C4-2B (cell line): ENCODE measurements around the gene EHHADH.

ENCODE experiments used
- CTCF ChIP-seq: fragments of 450-650 bp; conservative IDR thresholded peaks from 2 replicates; pipeline ENCODE4 v1.5.1; 2017; ENCODE audit warnings: mild to moderate bottlenecking
- ZFX ChIP-seq: fragments of 450-650 bp; IDR thresholded peaks from 2 replicates; pipeline ENCODE4 v1.6.1; 2017

- TF ChIP-seq CTCF (no peak), ZFX (no peak)
Observed at GRCh38 chr3:185221203-185221602, 32.6 kb downstream of the EHHADH start.
